NCI-H524 (cell line): ENCODE measurements around the gene SLC6A17.
A peak's percentile ranks its signal among the peaks of the same experiment; 100 is the strongest.

Experiments
- DNase-seq, 2 experiments: peaks; one replicate each; lab custom pipeline; 2025; lab: John Stamatoyannopoulos, UW

Gene SLC6A17

DNA sequence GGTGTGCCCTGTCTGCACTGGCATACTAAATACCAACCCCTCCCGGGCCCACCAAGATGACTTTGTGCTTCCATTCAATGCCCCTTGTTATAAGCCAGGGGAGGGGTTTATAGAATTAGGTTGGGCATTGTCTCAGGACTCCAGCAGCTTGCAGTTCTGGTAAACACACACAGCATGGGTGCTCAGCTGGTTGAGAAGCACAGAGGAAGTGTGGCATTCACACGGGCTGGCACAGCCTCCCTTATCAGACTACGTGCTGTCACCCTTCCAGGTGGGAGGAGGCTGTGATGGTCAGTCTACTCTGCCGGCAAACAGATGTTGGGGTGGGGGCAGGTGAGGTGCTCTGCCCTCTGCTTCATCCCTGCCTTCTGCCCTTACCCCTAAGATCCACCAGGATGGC, 15.0 kb upstream of the SLC6A17 start:
- DNase-seq, result no peak

DNA sequence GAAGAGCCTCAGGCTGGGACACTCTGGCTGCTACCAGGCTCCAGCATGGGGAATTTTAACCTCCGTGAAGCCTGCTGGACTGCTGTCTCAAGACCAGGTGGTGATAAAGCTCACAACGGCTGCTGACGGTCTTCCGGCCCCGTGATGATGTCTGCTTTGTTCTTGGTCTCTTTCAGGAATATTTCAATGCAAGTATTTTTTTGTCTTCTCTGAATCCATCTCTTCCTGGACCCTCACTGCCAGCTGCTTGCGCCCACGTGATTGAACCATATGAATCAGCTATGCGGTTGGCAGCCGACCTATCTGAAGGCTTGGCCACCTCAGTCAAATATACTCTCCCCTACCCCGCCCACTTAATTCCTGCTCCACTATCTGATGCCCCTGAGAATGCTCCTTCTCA, 14.6 kb upstream of the SLC6A17 start:
- no peak for DNase-seq

DNA sequence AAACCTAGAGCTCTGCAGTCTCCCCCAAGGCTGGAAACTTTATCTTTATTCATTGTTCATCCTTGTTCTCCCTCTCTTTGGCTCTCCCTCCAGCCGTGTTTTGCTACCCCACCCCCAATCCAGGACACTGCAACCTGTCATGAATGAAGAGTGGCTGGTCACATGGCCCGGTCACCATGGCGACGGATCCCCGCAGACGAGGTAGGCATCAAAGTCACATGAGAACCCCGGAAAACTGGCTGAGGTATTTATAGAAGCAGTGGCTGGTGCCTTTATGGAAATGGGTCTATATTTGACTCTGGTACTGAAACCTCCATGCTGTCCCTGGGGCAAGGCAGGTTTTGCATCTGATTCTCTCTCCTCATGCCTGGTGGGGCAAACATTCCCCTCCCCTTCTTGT, 13.4 kb upstream of the SLC6A17 start:
- DNase-seq, result peak; percentile 59 to 88

DNA sequence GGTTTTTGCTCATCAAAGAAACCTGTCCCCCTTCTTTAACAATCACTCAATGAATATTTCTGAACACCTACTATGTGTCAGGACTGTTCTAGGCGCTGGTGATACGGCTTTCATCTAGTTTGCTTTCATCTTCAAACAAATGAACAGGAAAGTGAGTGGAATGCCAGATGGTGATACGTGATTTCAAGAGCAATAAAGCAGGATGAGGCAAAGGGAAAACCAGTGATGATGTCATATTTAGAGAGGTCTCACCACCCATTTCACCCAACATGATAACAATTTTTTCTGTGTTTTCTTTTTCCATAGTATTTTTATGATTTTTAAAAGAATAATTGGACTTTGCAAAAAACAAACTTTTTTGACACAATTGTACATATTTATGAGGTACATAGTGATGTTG, 11.3 kb upstream of the SLC6A17 start:
- DNase-seq, result peak in 1 of 2 experiments; percentile 5

DNA sequence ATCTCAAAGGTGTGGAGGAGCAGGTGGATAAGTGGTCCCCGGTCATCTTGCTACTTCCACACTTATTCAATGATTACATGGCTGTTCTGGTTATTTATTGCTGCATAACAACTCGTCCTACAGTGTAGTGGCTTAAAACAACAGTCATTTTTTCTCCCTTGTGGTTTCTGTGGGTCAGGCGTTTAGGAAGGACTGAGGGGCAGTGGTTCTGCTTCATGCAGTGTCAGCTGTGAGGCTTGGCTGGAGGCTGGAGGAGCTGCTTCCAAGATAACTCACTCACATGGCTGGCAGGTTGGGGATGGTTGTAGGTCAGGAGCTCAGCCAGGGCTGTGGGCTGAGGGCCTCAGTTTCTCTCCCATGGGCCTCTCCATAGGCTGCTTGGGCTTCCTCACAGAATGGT, 5.9 kb upstream of the SLC6A17 start:
- DNase-seq, result no peak

DNA sequence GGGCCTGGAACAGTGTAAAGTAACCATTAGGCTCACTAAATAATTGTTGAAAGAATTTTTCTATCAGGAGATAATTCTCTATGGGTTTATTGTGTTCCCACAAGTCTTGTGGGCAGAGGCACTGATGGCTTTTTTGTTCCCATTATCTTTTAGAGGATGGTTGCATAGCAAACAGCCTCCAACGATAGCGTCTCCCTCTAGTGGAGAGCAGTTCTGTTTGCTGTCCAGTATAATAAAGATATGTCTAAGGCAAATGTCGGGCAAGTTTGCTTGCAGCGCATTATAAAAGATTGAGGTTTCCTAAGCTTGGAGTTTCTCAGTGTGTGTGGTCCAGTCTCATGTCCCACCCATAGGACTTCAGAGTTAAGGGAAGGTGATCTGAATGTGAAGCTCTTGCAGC, 1.3 kb upstream of the SLC6A17 start:
- peak in 1 of 2 experiments; percentile 15 for DNase-seq

DNA sequence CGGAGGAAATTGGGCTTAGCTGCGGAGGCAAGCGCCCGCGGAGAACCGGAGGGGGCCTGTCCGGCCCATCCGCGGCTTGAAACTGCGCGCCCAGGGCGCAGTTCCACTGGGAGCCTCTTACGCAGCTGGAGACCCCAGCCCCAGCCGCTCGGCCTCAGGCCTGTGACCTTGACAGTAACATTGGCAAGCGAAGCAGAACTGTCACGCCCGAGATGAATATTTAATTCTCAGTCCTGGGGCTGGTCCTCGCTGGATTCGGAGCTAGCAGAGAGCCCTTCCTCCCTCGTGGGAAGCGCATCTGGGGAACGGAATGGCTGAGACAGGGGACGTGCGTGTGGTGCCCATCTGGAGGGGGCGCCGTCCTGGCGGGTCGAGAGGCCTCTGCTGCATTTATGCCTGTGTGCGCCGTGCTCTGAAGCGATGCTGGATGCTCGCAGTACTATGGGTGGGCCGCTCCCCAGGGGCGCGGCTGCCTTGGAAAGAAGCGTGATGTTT, 928 bp downstream of the SLC6A17 start:
- DNase-seq, result peak in 1 of 2 experiments; percentile 12

DNA sequence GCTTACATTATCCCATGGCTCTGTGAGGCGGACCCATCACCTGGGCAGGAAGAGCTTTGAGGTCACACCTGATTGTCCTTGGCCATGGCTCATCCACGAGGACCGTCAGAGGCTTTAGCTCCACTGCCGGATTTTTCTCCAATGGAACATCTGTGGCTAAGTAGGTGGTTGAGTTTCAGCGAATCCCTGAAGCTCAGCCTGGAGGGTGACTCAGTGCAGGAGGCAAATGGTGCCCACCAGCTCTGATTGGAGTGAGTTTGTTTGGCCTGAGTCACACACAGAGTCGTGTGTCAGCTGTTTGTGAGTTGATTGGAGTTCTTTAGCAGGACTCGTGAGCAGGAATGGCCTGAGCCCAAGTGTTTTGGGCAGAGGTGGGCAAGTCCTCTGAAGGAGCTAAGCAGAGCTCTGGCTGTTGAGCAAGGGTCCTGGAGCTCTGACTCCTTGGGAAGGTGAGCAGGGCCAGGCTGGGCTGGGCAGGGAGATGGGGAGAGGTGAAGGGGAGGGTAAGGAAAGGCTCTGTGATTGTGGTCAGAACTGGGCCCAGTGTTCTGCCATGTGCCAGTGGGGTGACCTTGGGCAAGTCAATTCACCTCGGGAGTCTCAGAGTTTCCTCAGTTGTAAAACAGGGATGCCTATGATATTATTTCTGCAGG, 2.0 kb downstream of the SLC6A17 start:
- DNase-seq, result no peak

DNA sequence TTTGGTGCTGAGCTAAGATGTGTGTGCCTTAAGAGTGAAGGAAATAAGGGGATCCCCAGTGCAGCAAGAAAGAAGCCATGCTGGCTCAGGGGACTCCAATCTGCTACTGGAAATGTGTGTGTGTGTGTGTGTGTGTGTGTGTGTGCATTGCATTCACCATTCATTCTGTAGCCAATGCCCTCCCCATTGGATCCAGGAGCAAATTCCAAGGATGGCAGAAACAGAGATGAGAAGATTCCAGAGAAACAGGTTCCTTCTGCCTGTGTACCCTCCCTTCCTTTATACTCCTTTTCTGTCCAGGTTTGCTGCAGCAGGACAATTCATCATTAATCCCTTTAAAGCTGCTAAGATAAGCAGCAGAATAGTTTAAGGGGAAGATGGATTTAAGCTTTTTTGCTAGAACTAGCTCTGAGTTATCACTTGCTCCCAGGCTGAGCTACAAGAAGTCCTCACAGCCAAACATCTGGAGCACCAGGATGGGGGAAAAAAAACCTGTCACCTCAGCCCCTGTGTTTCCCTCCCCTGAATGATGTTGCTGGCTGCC, 3.2 kb downstream of the SLC6A17 start:
- peak in 1 of 2 experiments; percentile 17 for DNase-seq

DNA sequence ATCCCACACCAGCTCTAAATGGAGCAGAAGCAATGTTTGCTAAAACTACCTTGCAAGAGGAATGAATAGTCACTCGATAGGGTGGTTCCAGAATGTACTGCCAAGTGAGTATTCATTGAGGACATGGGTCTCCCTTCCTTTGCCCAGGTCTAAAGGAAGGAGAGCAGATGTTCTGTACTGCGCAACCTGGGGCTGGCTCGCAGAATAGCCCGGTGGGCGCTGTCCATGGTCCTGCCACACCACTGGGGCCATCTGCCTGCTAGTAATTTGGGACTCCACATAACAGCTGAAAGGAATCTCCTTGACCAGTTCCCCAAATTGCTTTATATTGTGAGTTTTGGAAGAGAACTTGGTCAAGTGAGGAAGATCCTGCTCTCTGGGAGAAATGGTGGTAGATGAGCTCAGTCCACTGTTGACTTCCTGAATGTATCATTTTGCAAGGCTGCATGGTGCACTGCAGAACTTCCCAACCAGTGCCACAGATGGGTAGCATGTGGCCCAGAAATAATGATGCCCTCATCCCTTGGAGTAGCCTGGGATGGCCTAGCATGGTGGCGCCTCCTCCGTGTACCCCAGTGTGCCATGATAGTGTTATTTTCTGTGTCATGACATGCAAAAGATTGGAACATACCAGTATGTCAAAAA, 5.7 kb downstream of the SLC6A17 start:
- no peak for DNase-seq

DNA sequence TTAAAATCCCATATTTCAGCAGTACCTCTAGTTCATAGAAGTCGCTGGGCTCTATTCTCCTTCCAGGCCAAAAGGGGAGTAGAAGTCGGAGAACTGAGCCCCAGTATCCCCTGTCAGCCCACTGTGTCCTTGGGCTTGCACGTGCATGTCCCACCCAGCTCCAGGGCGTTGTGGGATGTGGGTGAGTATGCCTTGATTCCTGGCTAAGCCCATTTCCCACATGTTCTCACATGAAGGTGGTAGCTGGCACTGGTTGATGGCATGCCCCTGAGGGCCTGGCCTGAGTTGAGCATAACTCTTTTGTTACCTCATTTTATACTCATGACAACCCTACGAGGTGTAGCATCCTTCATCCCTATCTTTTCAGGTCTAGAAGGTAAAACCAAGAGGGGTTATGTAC, 8.0 kb downstream of the SLC6A17 start:
- no peak for DNase-seq

DNA sequence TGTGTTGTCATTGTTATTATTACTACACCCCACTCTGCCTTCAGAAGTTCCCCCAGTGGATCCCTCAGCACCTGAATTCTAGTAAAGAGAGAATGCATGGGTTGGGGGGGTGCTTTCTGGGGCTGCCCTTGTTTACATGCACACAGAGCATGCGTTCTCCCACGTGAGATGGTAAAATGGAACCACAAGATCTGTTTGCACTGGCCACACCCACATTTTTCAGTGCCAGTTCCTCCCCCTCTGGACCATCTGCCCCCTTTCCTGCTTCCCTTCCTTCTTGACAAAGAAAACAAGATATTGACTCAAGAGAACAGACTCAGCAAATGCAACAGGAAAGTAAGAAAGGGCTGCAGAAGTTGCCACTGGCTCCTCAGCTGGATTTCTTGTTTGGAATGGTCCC, 8.9 kb downstream of the SLC6A17 start:
- DNase-seq, result peak; percentile 16 to 71

DNA sequence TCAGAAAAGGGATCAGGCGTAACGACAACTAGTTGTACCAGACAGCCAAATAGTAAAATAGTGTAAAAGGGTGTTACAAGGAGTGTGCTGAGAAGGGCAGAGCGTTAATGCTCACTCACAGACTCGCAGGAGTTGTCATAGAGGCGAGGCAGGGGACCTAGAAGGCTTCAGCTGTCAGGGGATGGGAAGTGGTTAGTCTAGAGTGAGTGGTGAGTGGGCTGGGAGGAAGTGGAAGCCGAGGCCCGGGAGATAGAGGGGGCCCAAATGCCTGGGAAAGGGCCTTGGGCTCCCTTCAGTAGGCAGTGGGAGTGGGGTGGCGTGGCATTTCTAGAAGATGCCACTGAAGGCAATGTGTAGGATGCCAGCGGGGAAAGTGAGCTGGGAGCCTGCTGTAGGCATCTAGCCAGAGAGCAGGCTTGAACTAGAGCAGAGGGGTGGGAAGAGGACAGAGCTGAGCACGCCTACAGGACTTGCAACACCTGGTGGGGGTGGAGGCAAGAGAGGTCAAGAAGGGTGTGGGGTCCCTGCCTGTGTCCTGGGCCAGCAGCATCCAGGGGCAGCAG, 10.3 kb downstream of the SLC6A17 start:
- no peak for DNase-seq

DNA sequence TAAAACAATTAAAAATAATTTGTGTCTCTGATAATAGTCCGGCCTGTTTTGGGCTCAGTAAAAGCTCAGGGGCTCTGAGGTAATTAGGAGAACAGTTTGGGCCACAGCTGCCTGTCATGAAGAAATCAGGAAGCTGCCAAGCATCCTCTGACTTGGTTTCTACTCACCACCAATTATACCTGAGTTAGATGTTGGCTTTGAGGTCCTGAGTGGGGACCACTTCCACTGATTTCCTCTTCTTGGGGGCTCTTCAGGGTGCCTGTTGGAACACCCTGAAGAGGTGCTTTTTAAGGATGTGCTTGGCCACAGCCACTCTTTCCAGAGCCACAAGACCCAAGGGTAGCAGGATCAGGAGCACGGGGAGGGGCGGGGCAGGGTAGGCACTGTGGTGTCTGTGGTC, 10.9 kb downstream of the SLC6A17 start:
- no peak for DNase-seq

DNA sequence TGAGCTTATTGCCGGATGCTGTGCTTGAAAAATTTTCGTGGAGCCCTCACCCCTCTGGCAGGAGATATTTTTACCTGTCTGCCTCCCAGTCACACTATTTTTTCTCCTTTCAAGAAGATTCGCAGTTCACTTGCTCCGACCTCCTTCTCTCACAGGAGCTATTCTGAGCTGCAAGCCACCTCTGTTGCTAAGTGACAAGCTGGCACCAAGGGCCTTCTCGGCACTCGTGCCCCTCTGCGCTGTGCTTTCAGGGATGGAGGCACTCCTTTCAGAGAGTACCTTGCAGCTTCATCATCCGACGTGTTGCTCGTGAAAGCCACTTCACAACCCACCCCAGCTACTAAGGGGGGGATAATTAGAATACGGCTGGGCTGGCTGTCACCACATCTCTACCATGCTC, 11.6 kb downstream of the SLC6A17 start:
- DNase-seq, result no peak

DNA sequence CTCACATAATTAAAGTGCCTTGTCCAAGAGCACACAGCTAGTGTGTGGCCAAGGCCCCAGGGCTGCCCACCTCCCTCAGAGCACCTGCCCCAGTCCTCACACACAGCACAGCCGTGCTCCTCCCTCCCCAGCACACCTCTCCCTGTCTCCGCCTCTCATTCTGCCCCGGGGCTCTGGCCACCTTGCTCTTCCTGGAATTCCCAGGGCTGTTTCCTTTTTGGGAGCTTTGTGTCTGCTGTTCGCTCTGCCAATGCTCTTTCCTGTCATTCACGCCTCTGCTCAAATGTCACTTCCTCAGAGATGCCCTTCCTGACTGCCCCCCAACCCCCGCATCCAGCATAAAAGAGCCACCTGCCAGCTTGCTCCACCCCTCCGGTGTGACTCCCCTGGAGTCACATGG, 13.3 kb downstream of the SLC6A17 start:
- no peak for DNase-seq

DNA sequence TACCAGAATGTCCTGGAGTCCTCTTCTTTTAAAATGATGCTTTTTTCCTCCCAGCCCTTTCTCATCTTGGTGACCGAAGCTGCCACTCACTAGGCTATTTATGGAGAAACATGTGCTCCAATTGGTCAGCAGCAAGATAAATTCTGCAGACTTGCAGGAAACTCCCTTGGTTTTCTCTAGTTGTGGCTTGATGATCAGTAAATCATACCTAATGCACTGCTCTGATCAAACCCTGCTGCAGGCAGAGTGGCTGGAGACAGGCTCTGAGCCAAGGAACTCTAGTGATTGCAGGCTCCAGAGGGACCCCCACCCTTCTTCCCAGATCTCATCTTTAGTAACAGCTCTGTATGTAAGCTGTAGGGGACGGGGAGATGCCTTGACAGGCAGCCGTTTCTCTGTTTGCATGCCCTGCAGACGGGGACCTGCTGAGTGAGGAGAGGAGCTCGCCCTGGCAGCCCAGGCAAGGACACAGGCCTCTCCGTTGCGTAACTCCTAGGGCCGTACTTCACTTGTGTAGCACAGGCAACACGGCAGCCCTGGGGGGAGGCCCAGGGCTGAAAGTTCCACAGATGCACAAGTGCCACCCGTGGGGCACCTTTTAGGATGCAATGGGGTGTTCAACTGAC, 14.5 kb downstream of the SLC6A17 start:
- no peak for DNase-seq

DNA sequence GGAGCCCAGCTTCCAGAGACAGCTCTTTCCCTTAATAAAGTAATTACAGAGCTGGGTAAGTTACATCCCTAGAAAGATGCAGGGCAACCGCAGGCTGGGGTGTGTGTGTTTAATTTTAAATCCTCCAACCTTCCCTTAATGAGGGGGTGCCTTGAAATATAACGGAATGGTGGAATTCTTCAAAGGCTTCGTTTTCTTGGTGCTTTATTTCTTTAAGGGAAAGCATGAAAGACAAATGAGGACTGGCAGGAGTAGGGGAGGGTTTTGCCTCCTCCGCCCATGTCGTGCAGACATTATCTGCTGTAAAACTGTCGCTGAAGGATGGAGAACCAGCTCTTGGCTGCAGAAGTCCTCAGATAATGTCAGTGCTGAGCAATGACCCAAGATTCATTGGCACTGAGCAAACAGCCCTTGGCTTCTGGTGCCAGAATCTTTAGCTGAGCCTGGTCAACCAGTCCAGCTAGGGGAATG, 15.5 kb downstream of the SLC6A17 start:
- DNase-seq, result no peak

DNA sequence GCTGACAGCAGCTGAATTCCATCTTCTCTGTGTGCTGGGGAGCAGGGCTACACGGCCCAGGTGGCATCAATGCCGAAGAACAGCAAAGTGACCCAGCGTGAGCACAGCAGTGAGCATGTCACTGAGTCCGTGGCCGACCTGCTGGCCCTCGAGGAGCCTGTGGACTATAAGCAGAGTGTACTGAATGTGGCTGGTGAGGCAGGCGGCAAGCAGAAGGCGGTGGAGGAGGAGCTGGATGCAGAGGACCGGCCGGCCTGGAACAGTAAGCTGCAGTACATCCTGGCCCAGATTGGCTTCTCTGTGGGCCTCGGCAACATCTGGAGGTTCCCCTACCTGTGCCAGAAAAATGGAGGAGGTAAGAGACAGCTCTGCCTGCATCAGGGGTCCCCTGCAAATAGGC, 16.6 kb downstream of the SLC6A17 start:
- no peak for DNase-seq

DNA sequence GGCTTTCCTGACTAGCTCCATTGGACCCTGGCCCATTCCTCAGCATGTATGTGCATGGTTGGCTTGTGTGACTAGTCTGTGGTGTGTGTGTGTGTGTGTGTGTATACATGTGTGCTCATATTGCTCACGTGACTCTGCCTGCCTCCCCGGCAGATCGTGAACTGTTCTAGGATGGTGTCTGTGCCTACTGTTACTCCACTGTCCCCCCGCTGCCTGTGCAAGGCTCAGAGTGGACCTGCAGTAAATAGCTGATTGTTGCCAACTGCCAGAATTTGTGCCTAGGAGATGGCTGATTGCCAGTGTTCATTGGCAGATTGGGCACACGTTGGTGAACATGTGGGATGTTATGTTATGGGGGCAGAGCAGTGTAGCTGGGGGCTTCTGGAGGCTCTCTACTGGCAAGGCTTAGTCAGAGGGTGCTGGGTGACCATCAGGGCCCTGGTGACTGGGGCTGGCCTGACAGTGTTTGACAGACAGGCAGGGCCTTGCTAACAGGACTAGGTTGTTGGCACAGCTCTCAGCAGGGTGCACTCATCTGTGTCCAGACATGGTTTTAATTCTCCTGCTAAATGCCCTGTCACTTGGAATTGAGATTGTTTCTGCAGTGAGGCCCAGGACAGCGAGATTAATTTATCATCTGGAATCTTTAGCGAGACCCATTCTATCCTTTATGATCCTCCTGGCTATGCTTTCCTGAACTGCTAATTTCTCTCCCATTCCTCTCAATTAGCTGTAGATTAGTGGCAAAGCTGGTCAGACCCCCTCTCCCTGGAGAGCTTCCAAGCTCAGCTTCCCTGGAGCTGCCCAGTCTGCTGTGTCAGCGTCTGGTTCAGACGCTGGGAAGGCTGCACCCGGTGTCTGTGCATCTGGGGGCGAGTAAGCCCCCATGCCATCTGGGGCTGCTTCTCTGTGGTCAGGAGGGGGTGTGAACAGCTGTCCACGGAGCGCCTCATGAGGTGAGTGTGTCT, 20.8 kb downstream of the SLC6A17 start:
- peak; percentile 95 to 99 for DNase-seq

DNA sequence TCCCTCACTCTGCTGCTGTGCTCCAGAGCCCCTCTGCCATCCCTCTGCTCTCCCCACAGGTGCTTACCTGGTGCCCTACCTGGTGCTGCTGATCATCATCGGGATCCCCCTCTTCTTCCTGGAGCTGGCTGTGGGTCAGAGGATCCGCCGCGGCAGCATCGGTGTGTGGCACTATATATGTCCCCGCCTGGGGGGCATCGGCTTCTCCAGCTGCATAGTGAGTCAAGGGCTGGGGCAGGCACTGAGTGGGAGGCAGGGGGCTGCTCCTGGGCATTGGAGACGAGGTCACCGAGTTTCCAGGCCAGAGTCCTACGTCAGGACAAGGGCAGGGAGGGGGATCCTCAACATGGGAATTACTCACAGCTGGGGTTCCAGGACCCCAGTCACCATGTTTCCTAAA, 21.7 kb downstream of the SLC6A17 start:
- DNase-seq, result no peak
